RWPE1 (cell line): ENCODE data around the gene ARSD.

Experiments
- CTCF ChIA-PET: fragments of 350-600 bp; sonication (Branson Sonifier 250); formaldehyde crosslinking; extraction: SDS; loops from one replicate; lab custom pipeline; 2021; lab: Yijun Ruan, JAX
- POLR2A ChIA-PET: fragments of 400-600 bp; formaldehyde crosslinking; extraction: SDS; loops from one replicate; lab custom pipeline; 2020; ENCODE audit warnings: antibody characterized with exemption; ENCODE audit not compliant: low non-redundant PET; lab: Yijun Ruan, JAX
- DNase-seq: peaks from one replicate; pipeline ENCODE4 v3.0.0; 2012; ENCODE audit warnings: low spot score
- H3K27ac ChIP-seq: fragments of 450-650 bp; 2 replicates; pipeline ENCODE4 v1.5.1; 2017
- CTCF ChIP-seq: fragments of 450-650 bp; conservative IDR thresholded peaks from 2 replicates; pipeline ENCODE4 v1.5.1; 2017; ENCODE audit warnings: low read depth, mild to moderate bottlenecking

ARSD gene

DNA sequence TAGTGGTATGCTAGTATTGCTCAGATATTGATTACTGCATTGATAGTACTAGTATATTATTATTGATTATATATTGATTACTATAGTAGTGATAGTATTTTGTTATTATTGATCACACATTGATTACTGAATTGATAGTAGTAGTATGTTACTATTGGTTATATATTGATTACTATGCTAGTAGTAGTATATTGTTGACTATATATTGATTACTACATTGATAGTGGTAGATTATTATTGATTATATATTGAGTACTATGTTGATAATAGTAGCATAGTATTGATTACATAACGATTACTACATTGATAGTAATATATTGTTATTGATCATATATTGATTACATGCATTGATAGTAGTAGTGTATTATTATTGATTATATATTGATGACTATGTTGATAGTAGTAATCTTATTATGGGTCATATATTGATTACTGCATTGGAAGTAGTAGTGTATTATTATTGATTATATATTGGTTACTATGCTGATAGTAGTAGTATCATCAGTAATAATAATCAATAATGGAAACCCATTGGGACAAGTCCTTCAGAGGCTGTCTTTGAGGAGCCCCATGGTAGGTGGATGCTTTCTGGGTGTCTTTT, 69.8 kb downstream of the ARSD start:
- ChIA-PET CTCF (no interaction called here), POLR2A (no interaction called here)
- DNase-seq, result no peak
- H3K27ac ChIP-seq, result no peak overlapping the region
- no peak for TF ChIP-seq CTCF

- ChIA-PET CTCF (interaction anchor here (0.6 kb wide), 1 partner anchor 91 kb away, joined by 3 read pairs; no protein-coding TSS in a partner anchor), POLR2A (no interaction called here)
- TF ChIP-seq CTCF, result no peak
- DNase-seq, result no peak
- H3K27ac ChIP-seq, result no peak overlapping the region
These were observed 71.6 kb downstream of the ARSD start for GRCh38 chrX:2857566-2857965.

- CTCF ChIA-PET, result no interaction called here
- TF ChIP-seq CTCF, result no peak
- no peak overlapping the region for H3K27ac ChIP-seq
- POLR2A ChIA-PET, result no interaction called here
- DNase-seq, result no peak
These were observed 73.4 kb downstream of the ARSD start for GRCh38 chrX:2855761-2856160.

DNA sequence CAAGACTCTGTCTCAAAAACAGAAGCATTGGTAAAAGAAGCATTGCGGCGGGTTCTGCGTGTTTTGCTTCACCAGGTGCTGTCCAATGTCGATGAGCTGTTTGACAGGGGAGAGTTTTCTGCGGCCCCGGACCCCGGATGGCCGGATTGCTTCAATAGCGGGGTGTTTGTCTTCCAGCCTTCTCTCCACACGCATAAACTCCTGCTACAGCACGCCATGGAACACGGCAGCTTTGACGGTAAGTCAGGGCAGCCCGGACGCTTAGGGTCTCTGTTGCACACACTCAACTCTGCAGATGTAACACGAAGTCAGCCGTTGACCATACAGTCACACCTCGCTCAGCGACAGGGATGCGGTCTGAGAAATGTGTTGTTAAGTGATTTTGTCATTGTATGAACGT, 74.2 kb downstream of the ARSD start:
- TF ChIP-seq CTCF, result no peak
- ChIA-PET POLR2A (no interaction called here), CTCF (no interaction called here)
- no peak for DNase-seq
- no peak overlapping the region for H3K27ac ChIP-seq
